Measurements from ENCODE around the gene SYNPO. TPM values are rescaled to one million over a fixed set of nuclear protein-coding genes. Genes with fewer than 3 reads are reported as not detected.

Gene SYNPO
- total RNA-seq, 1 donor = 3.9 TPM

DNA sequence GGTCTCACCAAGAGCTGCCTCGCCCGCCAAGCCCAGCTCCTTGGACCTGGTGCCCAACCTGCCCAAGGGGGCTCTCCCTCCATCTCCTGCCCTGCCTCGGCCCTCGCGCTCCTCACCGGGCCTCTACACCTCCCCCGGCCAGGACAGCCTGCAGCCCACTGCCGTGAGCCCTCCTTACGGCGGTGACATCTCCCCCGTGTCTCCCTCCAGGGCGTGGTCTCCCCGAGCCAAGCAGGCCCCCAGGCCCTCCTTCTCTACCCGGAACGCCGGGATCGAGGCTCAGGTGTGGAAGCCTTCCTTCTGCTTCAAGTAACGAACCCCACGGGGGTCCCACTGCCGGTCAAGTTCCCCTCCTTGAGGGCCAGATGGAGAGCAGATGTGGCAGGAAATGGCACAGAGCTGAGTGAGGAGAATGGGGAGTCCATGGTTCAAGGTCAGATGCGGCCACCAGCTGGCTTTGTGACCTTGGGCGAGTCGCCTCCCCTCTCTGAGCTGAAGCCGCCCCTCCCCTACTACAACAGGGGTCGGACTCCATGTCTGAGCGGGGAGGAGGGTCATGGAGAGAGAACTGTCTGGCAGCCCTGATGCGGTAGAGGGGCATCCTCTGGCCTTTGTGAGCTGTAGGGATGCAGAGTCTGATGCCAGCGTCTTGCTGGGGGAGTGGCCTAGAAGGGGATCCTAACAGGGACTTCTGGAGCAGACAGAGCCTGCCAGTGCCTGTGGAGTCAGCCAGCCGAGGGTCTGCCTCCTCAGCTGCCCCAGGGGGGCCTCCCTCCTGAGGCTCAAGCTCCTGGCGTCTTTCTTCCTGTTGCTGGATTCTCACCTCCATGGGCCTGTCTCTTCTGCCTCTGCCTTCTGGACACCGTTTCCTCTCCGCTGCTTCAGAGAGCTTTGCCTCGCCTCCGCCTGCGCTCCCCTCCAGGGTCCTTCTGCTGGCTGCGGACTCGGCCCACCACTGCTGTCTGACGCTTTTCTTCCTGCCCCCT, 9.9 kb downstream of the SYNPO start:
- H3K4me3 ChIP-seq (ENCODE audit: low read depth, low read length) = no peak overlapping the region
- no peak for TF ChIP-seq CTCF (IDR thresholded peaks at IDR 0.05; ENCODE audit: insufficient read depth, low read length)
- DNase-seq (ENCODE audit: low read depth) = no peak

DNA sequence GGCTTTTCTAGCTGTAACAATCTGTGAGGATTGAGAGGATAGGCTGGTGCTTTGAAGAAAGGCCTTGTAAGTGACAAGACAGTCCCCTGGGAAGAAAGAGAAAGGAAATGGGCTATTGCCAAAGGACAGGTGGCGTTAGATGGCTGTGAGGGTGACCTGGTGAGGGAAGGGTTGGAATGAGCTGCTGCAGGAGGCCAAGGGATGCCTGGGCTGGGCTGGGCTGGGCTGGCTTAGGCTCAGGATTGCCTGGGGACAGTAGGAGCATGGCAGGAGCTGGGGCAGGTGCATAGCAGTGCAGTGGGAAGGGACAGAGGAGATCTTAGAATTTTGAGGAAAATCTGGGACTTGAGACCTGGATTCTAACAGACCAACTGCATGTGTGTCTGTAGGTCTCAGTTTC, 10.9 kb downstream of the SYNPO start:
- DNase-seq (ENCODE audit: low read depth) = no peak
- TF ChIP-seq CTCF (IDR thresholded peaks at IDR 0.05; ENCODE audit: insufficient read depth, low read length) = no peak
- H3K4me3 ChIP-seq (ENCODE audit: low read depth, low read length) = no peak overlapping the region

- TF ChIP-seq CTCF (IDR thresholded peaks at IDR 0.05; ENCODE audit: insufficient read depth, low read length) = no peak
- no peak for DNase-seq (ENCODE audit: low read depth)
- no peak overlapping the region for H3K4me3 ChIP-seq (ENCODE audit: low read depth, low read length)
Observed at GRCh38 chr5:150651924-150652671, 11.6 kb downstream of the SYNPO start.

DNA sequence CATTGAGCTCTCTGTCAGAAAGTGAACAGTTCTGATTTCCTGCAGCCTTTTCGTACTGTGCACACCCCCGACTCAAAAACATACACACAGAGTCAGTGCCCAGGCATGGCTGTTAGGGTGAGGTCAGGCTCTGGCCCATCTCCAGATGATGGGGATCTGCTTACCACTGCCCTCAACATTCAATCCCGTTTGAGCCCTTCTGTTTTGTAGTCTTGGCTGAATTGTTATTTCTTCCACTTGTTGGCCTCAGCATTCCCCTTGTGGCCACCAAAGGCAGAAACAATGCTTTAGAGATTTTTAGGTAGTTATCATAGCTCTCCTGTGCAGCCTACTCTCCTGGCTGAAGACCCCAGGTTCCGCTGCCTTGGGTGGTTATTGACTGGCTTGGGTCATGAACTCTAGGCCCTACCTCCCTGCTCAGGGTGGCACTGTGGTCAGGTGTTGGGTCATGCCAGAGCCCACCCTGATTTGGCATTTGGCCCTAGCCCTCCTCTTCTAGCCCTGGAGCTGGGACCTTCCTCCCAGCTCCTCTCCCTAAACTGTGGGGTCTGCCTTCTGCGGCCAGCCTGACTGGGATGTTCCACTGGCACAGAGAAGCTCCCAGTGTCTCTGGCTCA, 12.8 kb downstream of the SYNPO start:
- peak; percentile 77 for TF ChIP-seq CTCF (IDR thresholded peaks at IDR 0.05; ENCODE audit: insufficient read depth, low read length)
- peak; percentile 66 for DNase-seq (ENCODE audit: low read depth)
- H3K4me3 ChIP-seq (ENCODE audit: low read depth, low read length) = no peak overlapping the region

- no peak for TF ChIP-seq CTCF (IDR thresholded peaks at IDR 0.05; ENCODE audit: insufficient read depth, low read length)
- H3K4me3 ChIP-seq (ENCODE audit: low read depth, low read length) = no peak overlapping the region
- no peak for DNase-seq (ENCODE audit: low read depth)
Observed at GRCh38 chr5:150653762-150654556, 13.5 kb downstream of the SYNPO start.

DNA sequence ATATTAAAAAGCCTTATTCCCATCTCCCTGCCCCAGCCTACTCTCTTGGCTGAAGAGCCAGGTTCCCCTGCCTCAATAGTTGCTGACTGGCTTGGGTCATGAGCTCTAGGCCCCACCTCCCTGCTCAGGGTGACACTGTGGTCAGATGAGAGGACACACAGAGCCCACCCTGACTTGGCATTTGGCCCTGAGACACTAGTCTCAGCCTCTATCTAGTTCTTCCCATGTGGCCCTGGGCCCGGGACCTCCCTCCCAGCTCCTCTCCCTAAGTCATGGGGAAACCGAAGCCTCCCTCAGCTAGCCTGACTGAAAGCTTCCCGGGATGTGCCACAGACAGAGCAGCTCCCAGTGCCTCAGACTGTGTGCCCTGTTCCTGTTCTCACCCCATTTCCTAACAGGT, 14.8 kb downstream of the SYNPO start:
- no peak for DNase-seq (ENCODE audit: low read depth)
- no peak overlapping the region for H3K4me3 ChIP-seq (ENCODE audit: low read depth, low read length)
- TF ChIP-seq CTCF (IDR thresholded peaks at IDR 0.05; ENCODE audit: insufficient read depth, low read length) = no peak

All from fibroblast of the aortic adventitia (primary cell).